ENCODE data around the gene HRAS. TPM values are rescaled to one million over a fixed set of nuclear protein-coding genes. Genes with fewer than 3 reads are reported as not detected.

HRAS gene
- total and polyA plus RNA-seq, 2 of the 13 experiments (the other 11 are each of a cell fraction or from before 2014, with no cell fraction given): 32.9 to 50.0 TPM

GRCh38 chr11:498297-499181 is 36.8 kb downstream of the HRAS start (continued):
- TF ChIP-seq, protein P1, sequence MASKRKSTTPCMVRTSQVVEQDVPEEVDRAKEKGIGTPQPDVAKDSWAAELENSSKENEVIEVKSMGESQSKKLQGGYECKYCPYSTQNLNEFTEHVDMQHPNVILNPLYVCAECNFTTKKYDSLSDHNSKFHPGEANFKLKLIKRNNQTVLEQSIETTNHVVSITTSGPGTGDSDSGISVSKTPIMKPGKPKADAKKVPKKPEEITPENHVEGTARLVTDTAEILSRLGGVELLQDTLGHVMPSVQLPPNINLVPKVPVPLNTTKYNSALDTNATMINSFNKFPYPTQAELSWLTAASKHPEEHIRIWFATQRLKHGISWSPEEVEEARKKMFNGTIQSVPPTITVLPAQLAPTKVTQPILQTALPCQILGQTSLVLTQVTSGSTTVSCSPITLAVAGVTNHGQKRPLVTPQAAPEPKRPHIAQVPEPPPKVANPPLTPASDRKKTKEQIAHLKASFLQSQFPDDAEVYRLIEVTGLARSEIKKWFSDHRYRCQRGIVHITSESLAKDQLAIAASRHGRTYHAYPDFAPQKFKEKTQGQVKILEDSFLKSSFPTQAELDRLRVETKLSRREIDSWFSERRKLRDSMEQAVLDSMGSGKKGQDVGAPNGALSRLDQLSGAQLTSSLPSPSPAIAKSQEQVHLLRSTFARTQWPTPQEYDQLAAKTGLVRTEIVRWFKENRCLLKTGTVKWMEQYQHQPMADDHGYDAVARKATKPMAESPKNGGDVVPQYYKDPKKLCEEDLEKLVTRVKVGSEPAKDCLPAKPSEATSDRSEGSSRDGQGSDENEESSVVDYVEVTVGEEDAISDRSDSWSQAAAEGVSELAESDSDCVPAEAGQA (IDR thresholded peaks at IDR 0.05; ENCODE audit: low read depth): no peak
- TF ChIP-seq, protein P1 (CRISPR knock-in tag; IDR thresholded peaks at IDR 0.05; ENCODE audit: borderline replicate concordance): no peak

- ChIA-PET CTCF (ENCODE audit: low intra/inter-chr PET ratio, low total read pairs) (no interaction called here), POLR2A (interaction anchor here (1.2 kb wide), 1 partner anchor 9 kb away, joined by 3 read pairs; the partner anchor contains the start of gene RNH1)
- Histone ChIP-seq H2AFZ (ENCODE audit: low read length) (no peak overlapping the region), H3K27me3 (ENCODE audit: control insufficient read depth in 1 of 2, insufficient read depth in 2 of 2, low read length in 2 of 2) (no peaks in the 10 kb centered on the region), H3K27ac (ENCODE audit: extremely low read length, insufficient read depth, low read length) (no peak overlapping the region), H3K4me3 (replicated peaks in 1 of 3; ENCODE audit: insufficient read depth in 1 of 3, low read depth in 2 of 3, low read length in 3 of 3) (no peak overlapping the region), H4K20me1 (ENCODE audit: insufficient read depth, low read length) (no peaks in the 10 kb centered on the region), H3K9ac (ENCODE audit: insufficient read depth, low read depth, low read length) (no peak overlapping the region), H3K9me3 (ENCODE audit: low read length) (no peaks in the 10 kb centered on the region), H3K4me1 (ENCODE audit: insufficient read depth, low read length) (no peaks in the 10 kb centered on the region), H3K36me3 (replicated peaks in 1 of 2; ENCODE audit: control insufficient read depth in 1 of 2, insufficient read depth in 2 of 2, low read length in 2 of 2) (peaks cover 42 to 62% of the 10 kb centered on the region in 2 experiments), H3K4me2 (ENCODE audit: low read depth, low read length) (no peak overlapping the region), H3K79me2 (ENCODE audit: insufficient read depth, low read length) (peaks cover 2% of the 10 kb centered on the region)
- ATAC-seq: peak; percentile 8; the same call in 1 of the 3 replicates
- no TSS peak for BruUV-seq (replicated peaks)
- 97% methylated on average over 31 of the region's 31 CpGs for WGBS (ENCODE audit: low lambda C conversion rate)
- intact Hi-C loops (cut with micrococcal nuclease; ENCODE audit: unreplicated experiment): no loop called here
- in situ Hi-C loops (cut with HindIII; ENCODE audit: extremely low pct_ligation_motif_present, low pct_unique_long_range_greater_than_20kb): no loop called here
- no peak for FAIRE-seq
- DNase-seq (ENCODE audit: low spot score): no peak
- TF ChIP-seq ZNF180 (CRISPR knock-in tag; IDR thresholded peaks at IDR 0.05; ENCODE audit: borderline replicate concordance, low read depth) (no peak), RAD51 (IDR thresholded peaks at IDR 0.05; ENCODE audit: borderline replicate concordance) (no peak), SOX6 (IDR thresholded peaks at IDR 0.05) (no peak), SOX6 (CRISPR knock-in tag; IDR thresholded peaks at IDR 0.05) (no peak), CREB1 (IDR thresholded peaks at IDR 0.05) (no peak), CREB1 (CRISPR knock-in tag; IDR thresholded peaks at IDR 0.05) (no peak), RELA (CRISPR knock-in tag; IDR thresholded peaks at IDR 0.05) (no peak), HNRNPLL (IDR thresholded peaks at IDR 0.05; ENCODE audit: low read depth, low read length, poor library complexity, severe bottlenecking) (peak; percentile 46), MIER3 (CRISPR knock-in tag; IDR thresholded peaks at IDR 0.05; ENCODE audit: borderline replicate concordance) (no peak)
- TF ChIP-seq, protein P2, sequence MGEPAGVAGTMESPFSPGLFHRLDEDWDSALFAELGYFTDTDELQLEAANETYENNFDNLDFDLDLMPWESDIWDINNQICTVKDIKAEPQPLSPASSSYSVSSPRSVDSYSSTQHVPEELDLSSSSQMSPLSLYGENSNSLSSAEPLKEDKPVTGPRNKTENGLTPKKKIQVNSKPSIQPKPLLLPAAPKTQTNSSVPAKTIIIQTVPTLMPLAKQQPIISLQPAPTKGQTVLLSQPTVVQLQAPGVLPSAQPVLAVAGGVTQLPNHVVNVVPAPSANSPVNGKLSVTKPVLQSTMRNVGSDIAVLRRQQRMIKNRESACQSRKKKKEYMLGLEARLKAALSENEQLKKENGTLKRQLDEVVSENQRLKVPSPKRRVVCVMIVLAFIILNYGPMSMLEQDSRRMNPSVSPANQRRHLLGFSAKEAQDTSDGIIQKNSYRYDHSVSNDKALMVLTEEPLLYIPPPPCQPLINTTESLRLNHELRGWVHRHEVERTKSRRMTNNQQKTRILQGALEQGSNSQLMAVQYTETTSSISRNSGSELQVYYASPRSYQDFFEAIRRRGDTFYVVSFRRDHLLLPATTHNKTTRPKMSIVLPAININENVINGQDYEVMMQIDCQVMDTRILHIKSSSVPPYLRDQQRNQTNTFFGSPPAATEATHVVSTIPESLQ (CRISPR knock-in tag; conservative IDR thresholded peaks at IDR 0.05): no peak
Observed at GRCh38 chr11:497565-498296, 37.6 kb downstream of the HRAS start.
